ENCODE data around the gene ASB6.
"Not testable (repeated sequence)": the region's sequence is repeated elsewhere in the genome, so short reads cannot be mapped to it uniquely, and the experiment has no call there.

The ASB6 gene

GRCh38 chr9:129666575-129666974 is 24.6 kb upstream of the ASB6 start:
- H3K4me3 Mint-ChIP-seq: peak overlapping the region; percentile 79
- H3K36me3 Mint-ChIP-seq (ENCODE audit: low read depth): peaks cover 6% of the 10 kb centered on the region
- DNase-seq: peak; percentile 49
- no peak for TF ChIP-seq CTCF (IDR thresholded peaks at IDR 0.05)
- no peaks in the 10 kb centered on the region for H3K9me3 Mint-ChIP-seq
- peaks cover 44% of the 10 kb centered on the region for H3K4me1 Mint-ChIP-seq
- H3K27ac Mint-ChIP-seq: no peak overlapping the region
- peaks cover 33% of the 10 kb centered on the region for H3K27me3 Mint-ChIP-seq (ENCODE audit: low read depth, poor library complexity)

- peaks cover 38% of the 10 kb centered on the region for H3K27me3 Mint-ChIP-seq (ENCODE audit: low read depth, poor library complexity)
Measured at GRCh38 chr9:129665814-129666520, 24.0 kb upstream of the ASB6 start.

GRCh38 chr9:129665389-129665775 is 23.4 kb upstream of the ASB6 start, which contains the start of gene PRRX2:
TSS of gene PRRX2 (plus strand) at chr9:129665647. CDS start at chr9:129665868, 221 bp downstream.
- peak; percentile 76 for DNase-seq
- no peak for TF ChIP-seq CTCF (IDR thresholded peaks at IDR 0.05)
- H3K9me3 Mint-ChIP-seq: peaks cover 8% of the 10 kb centered on the region
- peaks cover 39% of the 10 kb centered on the region for H3K27me3 Mint-ChIP-seq (ENCODE audit: low read depth, poor library complexity)
- peaks cover 33% of the 10 kb centered on the region for H3K4me1 Mint-ChIP-seq
- peaks cover 6% of the 10 kb centered on the region for H3K36me3 Mint-ChIP-seq (ENCODE audit: low read depth)
- H3K4me3 Mint-ChIP-seq: peak within 1 kb of the TSS; percentile 84
- no peak within 1 kb of the TSS for H3K27ac Mint-ChIP-seq

More at GRCh38 chr9:129665814-129666520, 24.0 kb upstream of the ASB6 start:
- TF ChIP-seq CTCF (IDR thresholded peaks at IDR 0.05): no peak
- Mint-ChIP-seq H3K4me3 (peak overlapping the region; percentile 79), H3K9me3 (peaks cover 5% of the 10 kb centered on the region), H3K4me1 (peaks cover 39% of the 10 kb centered on the region), H3K36me3 (ENCODE audit: low read depth) (peaks cover 6% of the 10 kb centered on the region), H3K27ac (no peak overlapping the region)
- no peak for DNase-seq

- peak; percentile 67 for DNase-seq
- H3K36me3 Mint-ChIP-seq (ENCODE audit: low read depth): peaks cover 3% of the 10 kb centered on the region
Measured at GRCh38 chr9:129664746-129665388, 22.9 kb upstream of the ASB6 start.

GRCh38 chr9:129662239-129662638 is 20.3 kb upstream of the ASB6 start:
- H3K4me3 Mint-ChIP-seq; H3K36me3 Mint-ChIP-seq (ENCODE audit: low read depth); DNase-seq; H3K27ac Mint-ChIP-seq: not testable (repeated sequence)
- Mint-ChIP-seq H3K9me3 (peaks cover 12% of the 10 kb centered on the region), H3K27me3 (ENCODE audit: low read depth, poor library complexity) (peaks cover 43% of the 10 kb centered on the region), H3K4me1 (peaks cover 12% of the 10 kb centered on the region)

More at GRCh38 chr9:129664746-129665388, 22.9 kb upstream of the ASB6 start:
- H3K4me1 Mint-ChIP-seq: peaks cover 29% of the 10 kb centered on the region
- H3K27ac Mint-ChIP-seq: no peak overlapping the region
- peaks cover 8% of the 10 kb centered on the region for H3K9me3 Mint-ChIP-seq
- TF ChIP-seq CTCF (IDR thresholded peaks at IDR 0.05): no peak
- peak overlapping the region; percentile 84 for H3K4me3 Mint-ChIP-seq
- peaks cover 44% of the 10 kb centered on the region for H3K27me3 Mint-ChIP-seq (ENCODE audit: low read depth, poor library complexity)

- H3K36me3 Mint-ChIP-seq (ENCODE audit: low read depth): no peaks in the 10 kb centered on the region
Measured at GRCh38 chr9:129661029-129661428, 19.1 kb upstream of the ASB6 start.

More at GRCh38 chr9:129661029-129661428, 19.1 kb upstream of the ASB6 start:
- no peak overlapping the region for H3K27ac Mint-ChIP-seq
- peaks cover 12% of the 10 kb centered on the region for H3K9me3 Mint-ChIP-seq
- TF ChIP-seq CTCF (IDR thresholded peaks at IDR 0.05): no peak
- peaks cover 16% of the 10 kb centered on the region for H3K4me1 Mint-ChIP-seq
- DNase-seq: no peak
- no peak overlapping the region for H3K4me3 Mint-ChIP-seq
- H3K27me3 Mint-ChIP-seq (ENCODE audit: low read depth, poor library complexity): peaks cover 50% of the 10 kb centered on the region

Data from nephron progenitor cell (in vitro differentiated cells).